ENCODE measurements around the gene NEDD4L.

Gene NEDD4L

GRCh38 chr18:58334061-58334460 is 290.0 kb downstream of the NEDD4L start:
- no peak for TF ChIP-seq CTCF (IDR thresholded peaks at IDR 0.05; ENCODE audit: borderline replicate concordance, insufficient read depth, low read depth, low read length)
- no peak overlapping the region for H3K4me3 ChIP-seq (ENCODE audit: low read depth, low read length)

GRCh38 chr18:58335223-58335622 is 291.2 kb downstream of the NEDD4L start:
- no peak for TF ChIP-seq CTCF (IDR thresholded peaks at IDR 0.05; ENCODE audit: borderline replicate concordance, insufficient read depth, low read depth, low read length)

GRCh38 chr18:58335821-58336220 is 291.8 kb downstream of the NEDD4L start:
- H3K4me3 ChIP-seq (ENCODE audit: low read depth, low read length) = no peak overlapping the region
- TF ChIP-seq CTCF (IDR thresholded peaks at IDR 0.05; ENCODE audit: borderline replicate concordance, insufficient read depth, low read depth, low read length) = no peak

More at GRCh38 chr18:58335223-58335622, 291.2 kb downstream of the NEDD4L start:
- no peak overlapping the region for H3K4me3 ChIP-seq (ENCODE audit: low read depth, low read length)

GRCh38 chr18:58336605-58337004 is 292.6 kb downstream of the NEDD4L start:
- TF ChIP-seq CTCF (IDR thresholded peaks at IDR 0.05; ENCODE audit: borderline replicate concordance, insufficient read depth, low read depth, low read length) = no peak
- no peak overlapping the region for H3K4me3 ChIP-seq (ENCODE audit: low read depth, low read length)

GRCh38 chr18:58337285-58337684 is 293.3 kb downstream of the NEDD4L start:
- no peak overlapping the region for H3K4me3 ChIP-seq (ENCODE audit: low read depth, low read length)
- no peak for TF ChIP-seq CTCF (IDR thresholded peaks at IDR 0.05; ENCODE audit: borderline replicate concordance, insufficient read depth, low read depth, low read length)

- H3K4me3 ChIP-seq (ENCODE audit: low read depth, low read length) = no peak overlapping the region
- TF ChIP-seq CTCF (IDR thresholded peaks at IDR 0.05; ENCODE audit: borderline replicate concordance, insufficient read depth, low read depth, low read length) = no peak
Observed at GRCh38 chr18:58337686-58338085, 293.7 kb downstream of the NEDD4L start.

- H3K4me3 ChIP-seq (ENCODE audit: low read depth, low read length) = no peak overlapping the region
- no peak for TF ChIP-seq CTCF (IDR thresholded peaks at IDR 0.05; ENCODE audit: borderline replicate concordance, insufficient read depth, low read depth, low read length)
Observed at GRCh38 chr18:58338141-58338540, 294.1 kb downstream of the NEDD4L start.
